Activated T-helper 1 cell treated with anti-CD3 and anti-CD28 coated beads, Interleukin-12 subunit alpha, Interleukin-12 subunit beta, Interleukin-2, Interleukin-4 antibody, amounts not matched to agents 30 ng/mL and 10 ng/mL and 1 ng/mL, durations not matched to agents 14 hours and 24 hours and 36 hours (primary cell): Measurements from ENCODE around the gene DEAF1. TPM values are rescaled to one million over a fixed set of nuclear protein-coding genes. Genes with fewer than 3 reads are reported as not detected.

ENCODE experiments used
- DNase-seq: peaks from one replicate; pipeline ENCODE4 v3.0.0; 2021; ENCODE audit warnings: low spot score
- H3K27ac Mint-ChIP-seq: one replicate; pipeline ENCODE4 v1.8.0; 2021; ENCODE audit warnings: mild to moderate bottlenecking, mixed read lengths
- H3K27me3 Mint-ChIP-seq: one replicate; pipeline ENCODE4 v1.8.0; 2022; ENCODE audit warnings: mild to moderate bottlenecking, moderate library complexity, mixed read lengths; ENCODE audit not compliant: insufficient read depth
- H3K36me3 Mint-ChIP-seq: one replicate; pipeline ENCODE4 v1.8.0; 2021; ENCODE audit warnings: low read depth, mixed read lengths
- H3K4me1 Mint-ChIP-seq: one replicate; pipeline ENCODE4 v1.8.0; 2021; ENCODE audit warnings: low read depth, mixed read lengths
- H3K4me3 Mint-ChIP-seq: one replicate; pipeline ENCODE4 v1.8.0; 2021; ENCODE audit warnings: mild to moderate bottlenecking, moderate library complexity, mixed read lengths
- H3K9me3 Mint-ChIP-seq: one replicate; pipeline ENCODE4 v1.8.0; 2021; ENCODE audit warnings: mixed read lengths
- intact Hi-C: fragments of 100-400 bp; cut with micrococcal nuclease; formaldehyde crosslinking; loops from one replicate; pipeline ENCODE4 v1.15.1; 2024
- total RNA-seq: library from RNA; stranded (reverse); gene quantifications from 2 replicates; pipeline ENCODE4 v1.2.3, GENCODE V29; 2022

DEAF1 gene
- total RNA-seq, 1 donor from 2014 or later = 72.2 TPM

- no peak for DNase-seq
- peaks cover 7% of the 10 kb centered on the region for H3K4me1 Mint-ChIP-seq
- H3K9me3 Mint-ChIP-seq = no peaks in the 10 kb centered on the region
- H3K27ac Mint-ChIP-seq = no peak overlapping the region
- H3K4me3 Mint-ChIP-seq = no peak overlapping the region
- no peaks in the 10 kb centered on the region for H3K27me3 Mint-ChIP-seq
- H3K36me3 Mint-ChIP-seq = peaks cover 29% of the 10 kb centered on the region
- intact Hi-C loops = no loop called here
Measured at GRCh38 chr11:596374-596773, 98.6 kb downstream of the DEAF1 start.

- H3K27ac Mint-ChIP-seq = no peak overlapping the region
- no peak for DNase-seq
- H3K4me3 Mint-ChIP-seq = no peak overlapping the region
- H3K4me1 Mint-ChIP-seq = peaks cover 7% of the 10 kb centered on the region
- no peaks in the 10 kb centered on the region for H3K27me3 Mint-ChIP-seq
- peaks cover 32% of the 10 kb centered on the region for H3K36me3 Mint-ChIP-seq
- intact Hi-C loops = no loop called here
- H3K9me3 Mint-ChIP-seq = no peaks in the 10 kb centered on the region
Measured at GRCh38 chr11:595400-595799, 99.6 kb downstream of the DEAF1 start.

Other genes with a start within 250 kb of the DEAF1 start
- gene PTDSS2, start 244.9 kb downstream of the DEAF1 start, total RNA-seq = 31.0 and 33.9 TPM in 2 replicates
- gene RNH1, start 188.0 kb downstream of the DEAF1 start, total RNA-seq = 123 and 126 TPM in 2 replicates
- 76.6 and 88.7 TPM in 2 replicates for gene HRAS, start 159.6 kb downstream of the DEAF1 start, total RNA-seq
- gene LRRC56, start 157.7 kb downstream of the DEAF1 start, total RNA-seq = 1.8 and 2.2 TPM in 2 replicates
- gene LMNTD2, start 134.5 kb downstream of the DEAF1 start, total RNA-seq = 0.47 and 0.64 TPM in 2 replicates
- gene RASSF7, start 134.3 kb downstream of the DEAF1 start, total RNA-seq = 15.9 and 19.8 TPM in 2 replicates
- gene PHRF1, start 118.8 kb downstream of the DEAF1 start, total RNA-seq = 58.6 and 59.8 TPM in 2 replicates
- gene IRF7, start 79.3 kb downstream of the DEAF1 start, total RNA-seq = 56.6 and 63.1 TPM in 2 replicates
- not detected in 2 replicates for gene CDHR5, start 70.3 kb downstream of the DEAF1 start, total RNA-seq
- gene SCT, start 68.0 kb downstream of the DEAF1 start, total RNA-seq = not detected in 2 replicates
- 0.34 and 0.47 TPM in 2 replicates for gene DRD4, start 58.0 kb downstream of the DEAF1 start, total RNA-seq
- 14.2 and 14.7 TPM in 2 replicates for gene TMEM80, start 594 bp upstream of the DEAF1 start, total RNA-seq
- gene EPS8L2, start 11.0 kb upstream of the DEAF1 start, total RNA-seq = 16.8 and 20.2 TPM in 2 replicates
- 269 and 283 TPM in 2 replicates for gene TALDO1, start 52.2 kb upstream of the DEAF1 start, total RNA-seq
- 70.4 and 81.7 TPM in 2 replicates for gene GATD1, start 82.3 kb upstream of the DEAF1 start, total RNA-seq
- 7.1 and 7.2 TPM in 2 replicates for gene CEND1, start 94.9 kb upstream of the DEAF1 start, total RNA-seq
- gene SLC25A22, start 103.1 kb upstream of the DEAF1 start, total RNA-seq = 87.6 and 92.0 TPM in 2 replicates
- 25.2 and 27.9 TPM in 2 replicates for gene PIDD1, start 110.0 kb upstream of the DEAF1 start, total RNA-seq
- 2,072 and 2,148 TPM in 2 replicates for gene RPLP2, start 114.7 kb upstream of the DEAF1 start, total RNA-seq
- 63.3 and 64.0 TPM in 2 replicates for gene PNPLA2, start 123.7 kb upstream of the DEAF1 start, total RNA-seq
- 1.1 and 1.3 TPM in 2 replicates for gene CRACR2B, start 132.7 kb upstream of the DEAF1 start, total RNA-seq
- gene CD151, start 137.7 kb upstream of the DEAF1 start, total RNA-seq = 80.6 and 82.3 TPM in 2 replicates
- gene POLR2L, start 147.3 kb upstream of the DEAF1 start, total RNA-seq = 114 and 126 TPM in 2 replicates
- 12.8 and 13.9 TPM in 2 replicates for gene TSPAN4, start 147.6 kb upstream of the DEAF1 start, total RNA-seq
- 108 and 110 TPM in 2 replicates for gene CHID1, start 215.6 kb upstream of the DEAF1 start, total RNA-seq
- gene AP2A2, start 230.6 kb upstream of the DEAF1 start, total RNA-seq = 49.7 and 60.4 TPM in 2 replicates